Measurements from ENCODE around the gene STRBP.

STRBP gene

DNA sequence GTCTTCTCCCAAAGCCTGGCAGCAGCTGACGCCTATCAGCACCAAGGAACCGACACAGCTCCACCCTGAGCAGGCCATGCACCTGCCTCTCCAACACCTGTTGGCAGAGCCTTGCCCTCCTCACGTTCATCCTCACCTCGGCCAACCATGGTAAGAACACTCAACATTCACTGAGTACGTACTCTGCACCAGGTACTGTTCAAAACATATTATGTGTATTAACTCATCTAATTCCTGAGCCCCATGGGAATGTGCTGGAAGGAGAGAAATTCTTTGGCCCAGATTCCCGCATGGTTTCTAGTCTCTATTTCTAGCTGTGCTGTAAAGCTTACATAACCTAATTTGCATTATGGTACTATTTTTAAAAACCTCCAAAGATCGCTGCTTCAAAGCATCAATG is 148.8 kb downstream of the STRBP start:
- TF ChIP-seq, protein P1, sequence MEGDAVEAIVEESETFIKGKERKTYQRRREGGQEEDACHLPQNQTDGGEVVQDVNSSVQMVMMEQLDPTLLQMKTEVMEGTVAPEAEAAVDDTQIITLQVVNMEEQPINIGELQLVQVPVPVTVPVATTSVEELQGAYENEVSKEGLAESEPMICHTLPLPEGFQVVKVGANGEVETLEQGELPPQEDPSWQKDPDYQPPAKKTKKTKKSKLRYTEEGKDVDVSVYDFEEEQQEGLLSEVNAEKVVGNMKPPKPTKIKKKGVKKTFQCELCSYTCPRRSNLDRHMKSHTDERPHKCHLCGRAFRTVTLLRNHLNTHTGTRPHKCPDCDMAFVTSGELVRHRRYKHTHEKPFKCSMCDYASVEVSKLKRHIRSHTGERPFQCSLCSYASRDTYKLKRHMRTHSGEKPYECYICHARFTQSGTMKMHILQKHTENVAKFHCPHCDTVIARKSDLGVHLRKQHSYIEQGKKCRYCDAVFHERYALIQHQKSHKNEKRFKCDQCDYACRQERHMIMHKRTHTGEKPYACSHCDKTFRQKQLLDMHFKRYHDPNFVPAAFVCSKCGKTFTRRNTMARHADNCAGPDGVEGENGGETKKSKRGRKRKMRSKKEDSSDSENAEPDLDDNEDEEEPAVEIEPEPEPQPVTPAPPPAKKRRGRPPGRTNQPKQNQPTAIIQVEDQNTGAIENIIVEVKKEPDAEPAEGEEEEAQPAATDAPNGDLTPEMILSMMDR (IDR thresholded peaks at IDR 0.05) = no peak
- DNase-seq = no peak
- H3K27ac ChIP-seq = no peak overlapping the region
- intact Hi-C loops (cut with DNase I; ENCODE audit: low total_unique reads) = no loop called here
- no peaks in the 10 kb centered on the region for H3K27me3 ChIP-seq
- H3K9me3 ChIP-seq = no peaks in the 10 kb centered on the region
- no peak overlapping the region for H3K4me3 ChIP-seq
- peaks cover 0 to 57% (median 27%) of the 10 kb centered on the region in 4 donors for H3K4me1 ChIP-seq
- peaks cover 0 to 10% (median 0%) of the 10 kb centered on the region in 3 donors for H3K36me3 ChIP-seq

DNA sequence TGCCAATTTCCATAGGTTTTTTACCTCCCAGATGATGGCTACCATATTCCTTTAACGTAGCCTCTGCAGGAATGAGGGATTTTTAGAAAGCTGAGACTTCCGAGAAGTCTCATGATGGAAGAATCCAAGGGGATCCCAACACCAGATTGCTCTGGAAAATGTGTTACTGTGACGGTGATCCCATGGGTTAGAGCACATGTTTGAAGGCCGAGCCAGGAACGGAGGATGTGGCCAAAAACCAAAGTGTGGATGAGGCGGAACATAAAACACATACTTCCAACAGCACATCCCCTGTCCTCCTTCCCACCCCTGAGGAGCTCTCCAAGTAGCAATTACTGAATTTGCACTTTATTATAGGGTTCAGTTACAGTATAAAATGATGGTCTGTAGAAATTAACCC is 152.3 kb downstream of the STRBP start:
- Histone ChIP-seq H3K27me3 (no peaks in the 10 kb centered on the region), H3K9me3 (no peaks in the 10 kb centered on the region), H3K36me3 (no peaks in the 10 kb centered on the region), H3K27ac (peak overlapping the region in 1 of 2 donors; percentile 3), H3K4me3 (no peak overlapping the region), H3K4me1 (peaks cover 0 to 66% (median 33%) of the 10 kb centered on the region in 4 donors)
- no peak for DNase-seq
- intact Hi-C loops (cut with DNase I; ENCODE audit: low total_unique reads) = no loop called here
- TF ChIP-seq, protein P1 (IDR thresholded peaks at IDR 0.05) = no peak

DNA sequence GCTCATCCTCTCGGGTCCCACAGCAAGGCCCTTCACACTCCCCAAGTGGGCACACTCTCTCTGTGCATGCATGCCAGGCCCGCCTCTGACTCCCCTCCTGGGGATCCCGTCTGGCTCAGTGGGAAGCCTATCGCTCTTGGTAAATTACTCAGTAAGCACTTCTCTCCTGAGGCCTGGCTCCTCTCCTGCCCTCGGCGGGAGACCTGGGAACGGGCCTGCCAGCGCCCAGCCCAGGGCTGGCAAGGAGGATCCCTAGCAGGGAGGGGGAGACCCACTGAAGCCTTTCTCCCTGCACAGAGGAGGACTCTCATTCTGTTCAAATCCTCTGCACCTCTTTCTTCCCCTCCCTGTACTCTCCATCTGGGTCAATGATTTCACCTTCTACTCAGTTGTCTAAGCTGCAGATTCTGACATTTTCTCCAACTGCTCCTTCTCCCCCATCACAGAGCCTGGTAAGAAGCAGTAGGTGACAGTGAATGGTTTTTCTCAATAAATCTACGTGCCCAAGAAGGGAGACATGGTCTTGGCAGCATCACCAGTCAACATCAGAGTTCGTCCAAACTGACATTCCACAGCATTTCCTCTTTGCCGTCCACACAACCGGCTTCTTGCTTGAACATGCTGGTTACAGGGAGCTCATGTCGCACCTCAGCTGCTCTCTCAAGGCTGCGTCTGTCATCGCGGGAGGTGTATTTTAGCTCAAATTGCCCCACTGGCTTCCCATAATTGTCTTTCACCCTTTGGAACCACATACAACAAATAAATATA is 153.1 kb downstream of the STRBP start:
- Histone ChIP-seq H3K9me3 (no peaks in the 10 kb centered on the region), H3K27me3 (no peaks in the 10 kb centered on the region), H3K36me3 (peaks cover 0 to 7% (median 0%) of the 10 kb centered on the region in 3 donors), H3K27ac (peak overlapping the region; percentile 3 to 27), H3K4me1 (peaks cover 0 to 59% (median 30%) of the 10 kb centered on the region in 4 donors), H3K4me3 (no peak overlapping the region)
- intact Hi-C loops (cut with DNase I; ENCODE audit: low total_unique reads) = no loop called here
- TF ChIP-seq, protein P1 (IDR thresholded peaks at IDR 0.05) = no peak
- DNase-seq = no peak

DNA sequence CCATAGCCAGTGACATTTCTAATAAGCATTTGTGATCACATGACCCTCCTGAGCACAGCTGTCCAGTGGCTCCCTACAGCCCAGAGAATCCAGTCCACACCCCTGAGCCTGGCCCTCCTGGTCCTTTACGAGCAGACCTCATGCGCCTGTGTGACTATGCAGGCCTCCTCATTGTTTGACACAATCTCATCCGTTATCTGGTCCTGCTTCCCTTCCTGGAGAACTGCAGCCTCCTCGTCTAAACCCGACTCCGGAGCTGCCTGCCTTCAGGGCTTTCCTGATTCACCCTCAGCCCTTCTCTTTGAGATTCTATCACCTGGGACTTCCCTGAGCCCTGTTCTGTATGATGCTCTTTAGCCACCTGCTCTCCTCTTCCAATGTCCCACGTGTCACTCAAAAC is 155.2 kb downstream of the STRBP start:
- H3K4me1 ChIP-seq = peaks cover 0 to 40% (median 23%) of the 10 kb centered on the region in 4 donors
- H3K4me3 ChIP-seq = no peak overlapping the region
- TF ChIP-seq, protein P1 (IDR thresholded peaks at IDR 0.05) = no peak
- no peaks in the 10 kb centered on the region for H3K9me3 ChIP-seq
- intact Hi-C loops (cut with DNase I; ENCODE audit: low total_unique reads) = no loop called here
- no peak for DNase-seq
- no peak overlapping the region for H3K27ac ChIP-seq
- peaks cover 15 to 28% (median 20%) of the 10 kb centered on the region in 3 donors for H3K36me3 ChIP-seq
- no peaks in the 10 kb centered on the region for H3K27me3 ChIP-seq

DNA sequence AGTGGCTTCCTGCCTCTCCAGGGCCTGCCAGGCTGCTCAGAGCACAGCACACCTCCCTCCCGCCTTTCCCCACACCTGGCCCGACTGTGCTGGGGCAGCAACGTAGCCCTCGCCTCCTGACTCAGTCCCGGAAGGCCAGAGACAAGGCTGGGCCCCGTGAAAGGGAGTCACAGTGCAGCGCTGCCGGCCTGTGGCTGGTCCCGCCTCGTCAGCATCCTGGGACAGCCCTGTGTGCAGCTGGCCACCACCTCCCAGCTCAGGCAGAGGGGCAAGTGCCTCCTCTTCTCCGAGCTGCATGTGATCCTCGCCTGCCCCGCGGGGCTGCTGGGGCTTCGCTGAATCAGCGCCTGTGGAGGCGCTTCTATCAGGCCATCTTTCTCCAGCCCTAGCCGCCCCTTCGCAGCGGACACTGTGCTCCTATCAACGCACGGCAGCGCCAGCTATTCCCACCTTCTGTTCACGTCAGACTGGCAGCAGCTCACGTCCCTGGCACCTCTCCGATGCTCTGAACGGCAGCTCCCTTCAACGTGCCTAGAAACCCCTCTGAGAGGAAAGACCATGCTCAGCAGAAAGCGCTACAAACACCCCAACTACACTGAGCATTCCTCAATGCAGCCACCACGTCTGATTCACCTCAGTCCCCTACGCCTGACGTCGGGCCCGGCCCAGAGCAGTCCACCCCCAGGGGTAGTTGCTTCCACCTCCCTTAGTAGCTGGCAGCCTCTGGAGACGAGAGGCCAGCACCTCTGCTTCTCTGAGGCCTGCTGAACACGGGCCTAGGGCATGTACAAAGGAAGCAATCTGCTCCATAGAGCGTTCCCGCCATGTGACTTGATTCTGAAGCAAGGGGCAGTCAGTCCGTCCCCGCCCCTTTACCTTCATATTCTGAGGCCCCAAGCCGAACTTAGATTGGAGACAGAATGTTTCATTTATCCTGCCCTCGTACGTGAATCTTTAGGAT is 156.1 kb downstream of the STRBP start:
- Histone ChIP-seq H3K4me1 (peaks cover 0 to 36% (median 19%) of the 10 kb centered on the region in 4 donors), H3K36me3 (peaks cover 23 to 37% (median 29%) of the 10 kb centered on the region in 3 donors), H3K27me3 (no peaks in the 10 kb centered on the region), H3K9me3 (no peaks in the 10 kb centered on the region), H3K4me3 (no peak overlapping the region), H3K27ac (no peak overlapping the region)
- intact Hi-C loops (cut with DNase I; ENCODE audit: low total_unique reads) = no loop called here
- TF ChIP-seq, protein P1 (IDR thresholded peaks at IDR 0.05) = no peak
- DNase-seq = no peak

All from tibial artery (tissue), 4 donors.